Activated naive CD4-positive, alpha-beta T cell treated with anti-CD3 and anti-CD28 coated beads, Interleukin-2, amount 10 ng/mL, durations not matched to agents 7 days and 5 days (primary cell): ENCODE results near the gene DEDD2.

ENCODE experiments used
- CTCF ChIA-PET: fragments of 350-600 bp; sonication (Branson Sonifier 250); formaldehyde crosslinking; loops from one replicate; lab custom pipeline; 2021; ENCODE audit warnings: antibody characterized with exemption; lab: Charles Lee
- DNase-seq: peaks from one replicate; pipeline ENCODE4 v3.0.0-alpha.2; 2020
- H3K27ac Mint-ChIP-seq: one replicate; pipeline ENCODE4 v1.8.0; 2021; ENCODE audit warnings: mild to moderate bottlenecking, moderate library complexity, mixed read lengths
- H3K27me3 Mint-ChIP-seq: one replicate; pipeline ENCODE4 v1.8.0; 2021; ENCODE audit warnings: mild to moderate bottlenecking, mixed read lengths
- H3K36me3 Mint-ChIP-seq: one replicate; pipeline ENCODE4 v1.8.0; 2021; ENCODE audit warnings: mixed read lengths
- H3K4me1 Mint-ChIP-seq: one replicate; pipeline ENCODE4 v1.8.0; 2021; ENCODE audit warnings: mixed read lengths
- H3K4me3 Mint-ChIP-seq: one replicate; pipeline ENCODE4 v1.8.0; 2021; ENCODE audit warnings: mild to moderate bottlenecking, moderate library complexity, mixed read lengths
- H3K9me3 Mint-ChIP-seq: one replicate; pipeline ENCODE4 v1.8.0; 2021; ENCODE audit warnings: mixed read lengths

The DEDD2 gene

DNA sequence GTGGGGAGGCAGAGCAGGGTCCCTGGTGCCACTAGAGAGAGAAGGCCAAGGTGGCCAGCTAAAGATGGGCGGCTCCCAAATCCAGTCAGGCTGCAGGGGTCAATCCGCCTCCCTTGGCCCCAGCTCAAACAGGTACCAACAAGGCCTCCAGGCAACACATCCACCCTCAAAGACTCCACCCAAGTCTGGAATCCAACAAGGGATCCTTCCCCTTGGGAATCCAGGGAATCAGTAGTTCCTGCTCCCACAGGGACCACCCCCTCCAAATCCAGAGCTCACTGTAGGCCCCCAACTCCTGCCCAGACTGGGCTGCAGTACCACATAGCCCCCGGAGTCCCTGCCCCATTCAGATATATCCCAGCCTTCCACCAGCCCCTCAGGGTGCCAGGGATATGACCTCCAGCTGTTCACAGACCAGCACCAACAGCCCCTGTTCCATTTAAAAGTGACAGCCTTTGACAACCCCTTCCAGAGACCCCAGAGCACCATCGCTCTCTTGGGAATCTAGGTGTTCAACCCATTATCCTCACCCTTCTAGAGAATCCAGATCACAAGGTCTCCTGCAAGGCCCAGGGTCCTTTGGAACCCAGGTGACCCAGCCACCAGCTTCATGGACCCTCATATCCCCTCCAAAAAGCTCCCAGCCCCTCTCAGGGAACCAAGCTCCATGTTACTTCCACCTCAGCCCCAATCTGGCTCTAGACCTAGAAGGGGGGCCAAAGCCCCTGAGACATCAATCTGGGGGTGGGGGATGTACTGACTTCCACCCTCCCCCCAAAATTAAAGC lies 34.3 kb upstream of the DEDD2 start:
- Mint-ChIP-seq H3K4me3 (peak overlapping the region; percentile 87), H3K27me3 (peaks cover 15% of the 10 kb centered on the region), H3K36me3 (peaks cover 13% of the 10 kb centered on the region), H3K9me3 (no peaks in the 10 kb centered on the region), H3K4me1 (peaks cover 44% of the 10 kb centered on the region), H3K27ac (peak overlapping the region; percentile 87)
- CTCF ChIA-PET, result interaction anchor here (0.9 to 3.3 kb wide), 4 partner anchors 9 to 45 kb away, joined by 3 to 18 read pairs (median 4); partner anchors contain the start of gene GSK3A
- no peak for DNase-seq

- CTCF ChIA-PET, result interaction anchor here (0.9 to 3.3 kb wide), 6 partner anchors 8 to 140 kb away, joined by 3 to 18 read pairs (median 4); partner anchors contain the start of gene GSK3A
- H3K4me1 Mint-ChIP-seq, result peaks cover 43% of the 10 kb centered on the region
- no peaks in the 10 kb centered on the region for H3K9me3 Mint-ChIP-seq
- peaks cover 6% of the 10 kb centered on the region for H3K27me3 Mint-ChIP-seq
- H3K27ac Mint-ChIP-seq, result peak overlapping the region; percentile 74
- peaks cover 14% of the 10 kb centered on the region for H3K36me3 Mint-ChIP-seq
- DNase-seq, result peak; percentile 39
- H3K4me3 Mint-ChIP-seq, result peak overlapping the region; percentile 18
Observed at GRCh38 chr19:42250666-42251531, 33.4 kb upstream of the DEDD2 start.

DNA sequence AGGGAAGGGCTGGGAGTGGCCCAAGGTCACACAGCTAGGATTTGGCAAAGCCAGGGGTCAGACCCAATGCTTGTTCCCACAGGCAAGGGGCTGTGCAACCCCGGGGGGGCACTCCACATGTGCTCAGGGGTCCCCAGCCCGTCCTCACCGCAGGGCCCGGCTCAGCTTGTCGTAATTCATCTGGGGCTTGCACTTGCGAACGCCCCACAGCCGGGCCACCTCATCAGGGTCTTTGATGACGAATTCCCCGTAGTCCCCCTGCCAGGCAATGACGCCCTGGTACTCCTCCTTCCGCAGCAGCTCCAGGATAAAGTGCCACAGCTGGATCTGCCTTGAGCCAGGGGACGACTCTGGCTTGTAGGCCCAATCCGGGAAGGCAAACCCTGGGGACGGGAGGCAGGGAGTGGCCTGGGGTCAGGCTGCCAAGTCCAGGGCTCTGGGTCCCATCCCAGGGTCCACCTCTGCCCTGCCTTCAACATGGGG lies 32.7 kb upstream of the DEDD2 start:
- peaks cover 14% of the 10 kb centered on the region for H3K36me3 Mint-ChIP-seq
- CTCF ChIA-PET, result interaction anchor here (1.1 to 3.3 kb wide), 3 partner anchors 29 to 139 kb away, joined by 3 to 18 read pairs (median 3); no protein-coding TSS in a partner anchor
- H3K4me3 Mint-ChIP-seq, result peak overlapping the region; percentile 18
- H3K9me3 Mint-ChIP-seq, result no peaks in the 10 kb centered on the region
- no peak for DNase-seq
- H3K27me3 Mint-ChIP-seq, result no peaks in the 10 kb centered on the region
- peak overlapping the region; percentile 64 for H3K27ac Mint-ChIP-seq
- H3K4me1 Mint-ChIP-seq, result peaks cover 45% of the 10 kb centered on the region

DNA sequence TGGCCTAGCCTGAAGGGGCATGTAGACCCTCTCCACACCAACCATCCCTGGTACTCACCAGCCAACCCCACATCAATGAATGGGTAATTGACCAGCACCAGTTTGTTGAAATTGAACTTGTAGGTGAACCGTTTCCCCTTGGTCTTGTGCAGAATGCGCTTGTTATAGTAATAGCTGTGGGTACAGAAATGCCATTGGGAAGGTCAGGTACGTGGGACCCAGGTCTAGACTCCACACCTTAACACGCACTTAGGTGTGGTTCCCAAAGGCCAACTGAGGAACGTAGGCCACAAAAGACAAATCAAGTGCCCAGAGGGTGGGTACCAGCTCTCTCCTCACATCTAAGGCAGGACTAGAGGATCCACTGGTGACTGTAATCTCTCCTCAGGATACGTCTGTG lies 32.3 kb upstream of the DEDD2 start:
- H3K9me3 Mint-ChIP-seq, result no peaks in the 10 kb centered on the region
- H3K27ac Mint-ChIP-seq, result peak overlapping the region; percentile 64
- H3K27me3 Mint-ChIP-seq, result no peaks in the 10 kb centered on the region
- CTCF ChIA-PET, result interaction anchor here (1.1 to 3.3 kb wide), 3 partner anchors 29 to 139 kb away, joined by 3 to 18 read pairs (median 3); no protein-coding TSS in a partner anchor
- H3K4me1 Mint-ChIP-seq, result peaks cover 49% of the 10 kb centered on the region
- no peak overlapping the region for H3K4me3 Mint-ChIP-seq
- H3K36me3 Mint-ChIP-seq, result peaks cover 14% of the 10 kb centered on the region
- no peak for DNase-seq

- H3K4me1 Mint-ChIP-seq, result peaks cover 55% of the 10 kb centered on the region
Observed at GRCh38 chr19:42249149-42249750, 31.8 kb upstream of the DEDD2 start.

GRCh38 chr19:42248270-42249148 lies 31.0 kb upstream of the DEDD2 start:
- H3K36me3 Mint-ChIP-seq, result peaks cover 16% of the 10 kb centered on the region
- H3K4me1 Mint-ChIP-seq, result peaks cover 59% of the 10 kb centered on the region
- no peaks in the 10 kb centered on the region for H3K27me3 Mint-ChIP-seq
- no peak for DNase-seq
- no peaks in the 10 kb centered on the region for H3K9me3 Mint-ChIP-seq
- CTCF ChIA-PET, result interaction anchor here (1.7 to 6.6 kb wide), 2 partner anchors 30 to 137 kb away, joined by 3 to 57 read pairs; no protein-coding TSS in a partner anchor
- H3K4me3 Mint-ChIP-seq, result no peak overlapping the region
- no peak overlapping the region for H3K27ac Mint-ChIP-seq

More at GRCh38 chr19:42249149-42249750, 31.8 kb upstream of the DEDD2 start:
- H3K27ac Mint-ChIP-seq, result no peak overlapping the region
- no peak for DNase-seq
- no peak overlapping the region for H3K4me3 Mint-ChIP-seq
- CTCF ChIA-PET, result interaction anchor here (1.7 to 3.3 kb wide), 2 partner anchors 30 to 138 kb away, joined by 3 to 18 read pairs; no protein-coding TSS in a partner anchor
- no peaks in the 10 kb centered on the region for H3K27me3 Mint-ChIP-seq
- peaks cover 15% of the 10 kb centered on the region for H3K36me3 Mint-ChIP-seq
- H3K9me3 Mint-ChIP-seq, result no peaks in the 10 kb centered on the region

DNA sequence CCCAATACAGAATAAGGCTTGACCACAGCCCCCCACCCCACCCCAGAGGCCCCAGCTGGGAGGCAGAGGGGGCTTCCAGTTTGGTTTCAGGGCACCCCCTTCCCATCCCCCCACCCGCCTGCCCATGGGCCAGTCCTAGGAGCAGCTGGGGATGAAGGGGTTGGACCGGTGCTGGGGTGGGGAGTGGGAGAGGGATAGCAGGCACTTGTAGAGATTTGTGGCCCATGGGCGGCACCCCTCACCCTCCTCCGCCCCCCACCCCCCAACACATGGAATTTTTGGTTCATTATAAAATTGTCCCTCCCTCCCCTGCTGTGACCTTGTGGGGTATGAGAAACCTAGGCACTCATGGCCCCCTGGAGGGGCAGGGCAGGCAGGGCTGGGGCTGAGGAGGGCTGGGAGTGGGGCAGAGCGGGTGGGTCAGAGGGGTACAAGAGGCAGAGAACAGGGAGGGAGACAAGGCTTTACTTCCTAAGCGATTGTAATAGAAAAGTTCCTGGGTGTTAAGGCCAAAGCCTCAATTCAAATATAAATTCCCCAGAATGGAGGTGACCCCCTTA lies 30.2 kb upstream of the DEDD2 start:
- no peak for DNase-seq
- no peak overlapping the region for H3K4me3 Mint-ChIP-seq
- H3K27me3 Mint-ChIP-seq, result no peaks in the 10 kb centered on the region
- peaks cover 62% of the 10 kb centered on the region for H3K4me1 Mint-ChIP-seq
- H3K36me3 Mint-ChIP-seq, result peaks cover 13% of the 10 kb centered on the region
- no peaks in the 10 kb centered on the region for H3K9me3 Mint-ChIP-seq
- CTCF ChIA-PET, result interaction anchor here (2.9 to 6.6 kb wide), 2 partner anchors 31 to 48 kb away, joined by 8 to 57 read pairs; no protein-coding TSS in a partner anchor
- no peak overlapping the region for H3K27ac Mint-ChIP-seq

- Mint-ChIP-seq H3K4me3 (no peak overlapping the region), H3K4me1 (peaks cover 56% of the 10 kb centered on the region), H3K9me3 (no peaks in the 10 kb centered on the region), H3K36me3 (peaks cover 12% of the 10 kb centered on the region), H3K27me3 (no peaks in the 10 kb centered on the region), H3K27ac (no peak overlapping the region)
- CTCF ChIA-PET, result interaction anchor here (2.2 to 6.6 kb wide), 3 partner anchors 31 to 115 kb away, joined by 6 to 57 read pairs (median 8); partner anchors contain the start of gene POU2F2
- DNase-seq, result no peak
Observed at GRCh38 chr19:42246922-42247639, 29.6 kb upstream of the DEDD2 start.

DNA sequence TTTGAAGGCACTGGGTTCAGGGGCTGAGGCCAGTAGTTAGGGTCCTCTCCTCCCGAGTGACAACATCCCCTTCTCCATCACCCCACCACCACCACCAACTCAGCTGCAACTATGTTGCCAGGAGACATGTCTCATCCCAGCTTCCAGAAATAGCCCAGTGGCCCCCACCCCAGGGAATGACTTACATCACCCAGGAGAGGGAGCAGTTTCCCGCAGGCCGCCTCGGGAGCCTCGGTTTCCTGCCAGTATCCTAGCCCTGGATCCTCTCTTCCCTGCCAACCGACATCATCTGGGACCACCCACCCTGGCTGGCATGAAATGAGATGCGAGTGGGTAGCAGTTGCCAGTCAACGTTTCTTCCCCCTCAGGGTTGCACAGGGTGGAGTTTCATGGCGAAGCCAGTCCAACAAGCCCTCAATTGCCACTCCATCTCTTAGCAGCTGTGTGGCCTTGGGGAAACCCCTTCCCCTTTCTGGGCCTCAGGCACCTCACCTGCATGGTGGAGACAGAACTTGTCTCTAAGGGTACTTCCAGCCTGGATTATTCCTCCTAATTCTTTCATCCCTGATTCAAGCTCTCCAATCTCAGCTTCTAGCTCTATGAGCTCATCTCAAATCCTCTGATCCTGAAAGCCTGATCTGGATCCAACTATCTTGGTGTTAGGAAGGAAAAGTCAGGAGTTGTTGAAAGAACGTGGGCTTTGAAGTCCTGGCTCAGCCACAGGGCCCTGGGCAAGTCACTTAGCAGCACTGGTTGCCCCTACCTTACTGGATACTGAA lies 28.9 kb upstream of the DEDD2 start:
- DNase-seq, result no peak
- Mint-ChIP-seq H3K27me3 (no peaks in the 10 kb centered on the region), H3K9me3 (no peaks in the 10 kb centered on the region), H3K27ac (no peak overlapping the region), H3K36me3 (peaks cover 9% of the 10 kb centered on the region), H3K4me1 (peaks cover 54% of the 10 kb centered on the region), H3K4me3 (no peak overlapping the region)
- CTCF ChIA-PET, result interaction anchor here (0.8 to 6.6 kb wide), 4 partner anchors 32 to 114 kb away, joined by 3 to 57 read pairs (median 7); partner anchors contain the start of gene POU2F2

GRCh38 chr19:42245231-42245630 lies 27.8 kb upstream of the DEDD2 start:
- H3K4me3 Mint-ChIP-seq, result peak overlapping the region; percentile 96
- peaks cover 56% of the 10 kb centered on the region for H3K4me1 Mint-ChIP-seq
- H3K27ac Mint-ChIP-seq, result peak overlapping the region; percentile 93
- CTCF ChIA-PET, result interaction anchor here (0.6 to 6.6 kb wide), 7 partner anchors 33 to 137 kb away, joined by 3 to 57 read pairs (median 8); partner anchors contain the start of gene POU2F2
- no peaks in the 10 kb centered on the region for H3K9me3 Mint-ChIP-seq
- H3K36me3 Mint-ChIP-seq, result peaks cover 14% of the 10 kb centered on the region
- no peak for DNase-seq
- no peaks in the 10 kb centered on the region for H3K27me3 Mint-ChIP-seq
